ENCODE results near the gene P4HA1.

GRCh38 chr10:73119457-73119856 is 22.8 kb upstream of the P4HA1 start:
- no peak for TF ChIP-seq CTCF (IDR thresholded peaks at IDR 0.05)
- TF ChIP-seq POLR2A (IDR thresholded peaks at IDR 0.05) = no peak
